ENCODE data around the gene GBF1.
A peak's percentile ranks its signal among the peaks of the same experiment; 100 is the strongest.
"Not testable (repeated sequence)": the region's sequence is repeated elsewhere in the genome, so short reads cannot be mapped to it uniquely, and the experiment has no call there.

Gene GBF1

GRCh38 chr10:102267748-102268147, 22.4 kb downstream of the GBF1 start:
- no peak for DNase-seq (ENCODE audit: low read depth)

- no peak for DNase-seq (ENCODE audit: low read depth)
Measured at GRCh38 chr10:102268375-102268888, 23.1 kb downstream of the GBF1 start.

- DNase-seq (ENCODE audit: low read depth), result no peak
Measured at GRCh38 chr10:102269017-102269416, 23.7 kb downstream of the GBF1 start.

- DNase-seq (ENCODE audit: low read depth), result no peak
Measured at GRCh38 chr10:102274062-102274461, 28.7 kb downstream of the GBF1 start.

DNA sequence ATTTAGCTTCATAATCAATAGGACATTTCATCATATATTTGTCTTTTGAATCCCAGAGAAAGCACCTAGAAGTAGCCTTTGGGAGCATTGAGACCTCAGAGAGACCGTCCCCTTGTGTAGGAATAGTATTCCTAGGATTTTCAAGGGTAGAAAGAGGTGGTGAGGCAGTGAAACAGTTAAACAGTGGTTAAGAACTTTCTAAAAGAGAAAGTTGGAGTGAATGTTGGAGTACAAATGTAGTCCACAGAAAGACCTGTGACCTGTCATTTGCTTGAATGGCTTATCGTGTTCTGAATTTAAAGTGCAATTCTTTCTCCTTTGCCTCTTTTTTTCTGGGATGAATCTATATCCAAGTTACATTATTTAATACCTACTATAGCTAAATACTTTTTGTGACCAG, 30.0 kb downstream of the GBF1 start:
- no peak for DNase-seq (ENCODE audit: low read depth)

- no peak for DNase-seq (ENCODE audit: low read depth)
Measured at GRCh38 chr10:102279104-102279503, 33.8 kb downstream of the GBF1 start.

- no peak for DNase-seq (ENCODE audit: low read depth)
Measured at GRCh38 chr10:102280397-102281101, 35.2 kb downstream of the GBF1 start.

- DNase-seq (ENCODE audit: low read depth), result no peak
Measured at GRCh38 chr10:102281102-102281487, 35.8 kb downstream of the GBF1 start.

DNA sequence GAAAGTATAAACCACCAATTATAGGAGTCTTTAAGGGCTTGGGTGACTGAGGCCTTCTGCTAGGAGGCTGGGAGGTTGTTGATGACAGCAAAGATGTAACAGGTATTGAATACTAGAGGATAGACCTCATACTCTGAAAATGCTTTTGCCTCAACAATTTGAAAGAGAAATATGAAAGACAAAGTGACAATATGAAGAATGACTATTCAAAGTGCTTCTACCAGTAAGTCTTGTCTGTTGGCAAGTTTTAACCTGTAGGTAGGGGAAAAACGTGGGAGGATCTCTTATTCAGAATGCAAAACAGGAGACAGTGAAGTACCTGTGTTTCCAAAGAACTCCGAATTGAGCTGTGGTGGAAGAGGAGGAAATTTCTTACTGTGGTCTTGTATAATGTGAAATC, 38.2 kb downstream of the GBF1 start:
- no peak for DNase-seq (ENCODE audit: low read depth)

DNA sequence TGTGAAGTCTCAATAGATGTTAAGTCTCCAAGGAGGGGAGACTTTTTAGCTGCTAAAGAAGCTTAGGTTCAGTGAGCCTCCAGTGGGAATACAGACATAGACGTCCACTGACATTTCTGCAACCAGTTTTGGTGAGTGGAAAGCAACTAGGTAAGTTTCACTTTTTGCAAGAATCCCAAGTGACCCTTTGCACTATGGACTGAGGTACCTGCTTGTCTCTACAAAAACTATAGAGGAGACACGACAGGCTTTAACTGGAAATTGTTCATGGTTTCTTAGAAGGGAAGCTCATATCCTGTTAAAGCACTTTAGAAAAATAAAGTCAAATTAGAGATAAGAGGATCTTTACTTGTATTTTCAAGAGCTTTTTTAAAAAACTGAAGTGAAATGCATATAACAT, 38.6 kb downstream of the GBF1 start:
- no peak for DNase-seq (ENCODE audit: low read depth)

GRCh38 chr10:102284531-102284930, 39.2 kb downstream of the GBF1 start:
- DNase-seq (ENCODE audit: low read depth), result no peak

DNA sequence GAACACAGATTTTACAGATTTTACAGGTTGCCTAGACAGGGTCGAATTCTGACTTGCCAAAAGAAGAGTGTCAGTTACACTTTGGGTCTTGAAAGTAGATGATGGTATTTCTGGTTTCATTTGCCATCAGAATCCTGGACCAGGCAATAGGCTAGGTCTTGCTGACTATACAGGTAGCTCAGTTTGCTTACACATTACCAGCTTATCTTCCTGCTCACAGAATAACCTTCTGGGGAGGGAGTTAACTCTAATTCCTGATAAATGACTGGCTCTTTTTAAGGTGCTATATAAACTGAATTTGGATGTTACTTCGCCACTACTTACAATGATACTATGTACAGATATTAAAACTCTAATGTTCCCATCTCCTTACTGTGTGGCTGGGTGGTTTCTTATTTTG, 39.8 kb downstream of the GBF1 start:
- no peak for DNase-seq (ENCODE audit: low read depth)

DNA sequence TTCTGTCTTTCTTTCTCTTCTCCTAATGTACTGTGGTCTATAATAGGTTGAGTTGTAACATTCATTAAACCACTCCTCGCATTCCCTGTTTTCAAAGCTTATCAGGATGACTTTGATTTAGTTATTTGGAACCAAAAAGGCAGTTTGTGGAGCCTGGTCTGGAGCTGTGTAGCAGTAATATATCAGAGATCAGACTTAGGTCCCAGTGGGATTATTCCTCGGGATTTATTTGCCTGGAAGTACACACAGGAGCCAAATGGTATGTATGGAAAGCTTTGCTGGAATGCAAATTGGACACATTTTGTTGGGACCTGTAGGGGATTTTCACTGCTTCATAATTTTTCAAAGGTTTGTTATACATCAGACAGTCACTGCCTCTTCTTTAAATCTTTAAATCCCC, 40.9 kb downstream of the GBF1 start:
- no peak for DNase-seq (ENCODE audit: low read depth)

- DNase-seq (ENCODE audit: low read depth), result no peak
Measured at GRCh38 chr10:102287538-102287937, 42.2 kb downstream of the GBF1 start.

DNA sequence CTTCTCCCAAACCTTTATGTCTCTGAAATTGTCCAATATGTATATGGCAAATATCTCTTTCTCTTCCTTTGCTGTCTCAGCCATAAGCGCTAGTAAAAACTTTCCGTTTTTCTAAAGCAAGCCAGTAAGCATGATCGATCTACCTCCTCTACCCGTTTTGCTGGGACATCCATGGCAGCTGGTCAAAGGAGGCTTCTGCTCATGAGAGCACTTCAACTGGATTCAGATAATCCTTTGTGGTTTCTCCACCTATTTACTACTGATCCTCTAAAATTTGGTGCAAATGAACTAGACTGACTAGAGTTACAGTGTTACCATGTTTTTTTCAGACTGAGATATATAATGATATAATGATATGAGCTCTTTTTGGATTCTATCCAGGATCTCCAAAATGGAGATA, 42.7 kb downstream of the GBF1 start:
- DNase-seq (ENCODE audit: low read depth), result no peak

DNA sequence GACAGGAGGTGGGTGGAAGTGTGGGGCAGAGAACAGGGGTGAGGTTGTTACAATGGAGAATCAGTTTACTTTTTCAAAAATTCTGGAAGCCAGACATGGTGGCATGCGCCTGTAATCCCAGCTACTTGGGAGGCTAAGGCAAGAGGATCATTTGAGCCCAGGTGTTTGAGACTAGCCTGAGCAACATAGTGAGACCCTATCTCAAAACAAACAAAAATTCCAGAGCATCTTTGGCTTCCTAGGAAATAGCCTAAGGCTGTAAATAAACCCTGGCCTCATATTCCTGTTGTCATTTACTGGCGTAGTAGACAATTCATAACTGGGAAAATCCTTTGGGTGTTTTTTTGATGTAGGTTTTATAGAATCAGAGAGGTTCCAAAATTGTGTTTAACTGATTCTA, 44.0 kb downstream of the GBF1 start:
- DNase-seq (ENCODE audit: low read depth), result no peak

- no peak for DNase-seq (ENCODE audit: low read depth)
Measured at GRCh38 chr10:102289840-102290239, 44.5 kb downstream of the GBF1 start.

DNA sequence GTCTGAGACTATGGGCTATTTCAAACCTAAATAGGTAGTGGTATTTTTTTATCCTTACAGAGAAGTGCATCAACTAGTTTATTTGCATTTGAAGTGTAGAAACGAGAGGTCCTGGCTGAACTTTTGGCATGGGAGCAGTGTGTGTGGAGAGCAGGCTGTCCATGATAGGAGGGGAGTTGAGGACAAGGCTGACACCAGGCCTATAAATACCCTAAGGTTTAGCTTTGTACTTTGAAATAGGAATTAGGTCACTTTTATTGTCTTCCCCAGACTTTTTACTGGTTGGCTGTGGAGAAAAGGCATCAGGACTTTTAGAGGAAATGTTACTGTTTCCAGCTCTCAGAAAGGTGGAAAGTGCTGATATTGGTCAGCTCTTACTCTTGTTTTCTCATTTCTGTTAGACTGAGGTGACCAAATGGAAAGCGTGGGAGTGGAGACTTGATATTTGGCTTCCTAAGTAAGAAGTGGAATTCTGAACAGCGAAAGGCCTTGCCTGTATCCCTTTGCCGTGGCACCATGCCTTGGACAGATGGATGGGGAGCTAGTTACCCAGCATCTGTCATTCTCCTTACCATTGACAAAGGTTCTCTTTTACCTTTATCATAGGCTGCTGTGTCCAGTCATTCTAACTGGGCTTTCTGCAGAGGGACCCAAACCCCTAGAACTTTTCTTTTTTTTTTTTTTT, 46.0 kb downstream of the GBF1 start:
- no peak for DNase-seq (ENCODE audit: low read depth)

DNA sequence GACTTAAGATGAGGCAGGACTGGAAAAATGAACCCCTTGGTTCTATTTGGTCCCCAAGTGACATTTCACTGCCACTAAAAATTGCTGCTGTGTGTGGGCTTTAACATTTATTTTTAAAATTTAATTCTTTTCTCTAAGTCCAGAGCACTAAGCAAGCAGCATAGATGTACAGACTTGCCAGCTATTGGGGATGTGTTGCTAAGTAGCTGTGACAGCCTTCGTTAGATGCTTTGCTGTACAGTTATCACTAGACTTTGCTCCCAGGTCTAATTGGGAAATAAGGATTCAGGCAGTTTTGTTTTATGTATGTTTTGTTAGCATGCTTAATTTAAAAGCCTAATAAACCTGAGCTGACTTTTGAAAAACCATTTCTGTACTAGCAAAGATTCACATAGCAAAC, 51.8 kb downstream of the GBF1 start:
- no peak for DNase-seq (ENCODE audit: low read depth)

DNA sequence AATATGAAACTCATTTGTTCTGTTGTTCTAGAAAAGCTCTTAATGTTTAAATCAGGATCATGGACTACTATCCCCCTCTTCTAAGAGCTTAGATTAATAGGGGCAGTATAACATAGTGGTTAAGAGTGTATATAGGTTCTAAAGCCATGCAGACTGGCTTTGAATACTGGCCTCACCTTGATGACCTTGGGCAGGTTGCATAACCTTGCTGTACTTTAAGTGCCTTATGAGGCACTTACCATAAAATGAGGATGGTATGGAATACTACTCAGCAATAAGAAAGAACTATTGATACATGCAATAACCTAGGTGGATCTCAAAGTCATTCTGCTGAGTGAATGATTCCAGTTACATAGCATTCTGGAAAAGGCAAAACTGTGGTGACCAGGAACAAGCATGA, 53.6 kb downstream of the GBF1 start:
- DNase-seq (ENCODE audit: low read depth), result no peak

- peak; percentile 47 for DNase-seq (ENCODE audit: low read depth)
Measured at GRCh38 chr10:102299873-102300272, 54.5 kb downstream of the GBF1 start.

GRCh38 chr10:102300278-102300843, 55.0 kb downstream of the GBF1 start:
- peak; percentile 62 for DNase-seq (ENCODE audit: low read depth)

DNA sequence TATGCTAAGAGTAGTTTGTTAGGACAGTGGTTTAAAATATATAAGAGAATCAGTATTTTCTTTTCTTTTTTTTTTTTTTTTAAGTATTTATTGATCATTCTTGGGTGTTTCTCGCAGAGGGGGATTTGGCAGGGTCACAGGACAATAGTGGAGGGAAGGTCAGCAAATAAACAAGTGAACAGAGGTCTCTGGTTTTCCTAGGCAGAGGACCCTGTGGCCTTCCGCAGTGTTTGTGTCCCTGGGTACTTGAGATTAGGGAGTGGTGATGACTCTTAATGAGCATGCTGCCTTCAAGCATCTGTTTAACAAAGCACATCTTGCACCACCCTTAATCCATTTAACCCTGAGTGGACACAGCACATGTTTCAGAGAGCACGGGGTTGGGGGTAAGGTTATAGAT, 55.6 kb downstream of the GBF1 start:
- not testable (repeated sequence) for DNase-seq (ENCODE audit: low read depth)
